Natural killer cell (primary cell): ENCODE data around the gene DEPDC1B. TPM values are rescaled to one million over a fixed set of nuclear protein-coding genes. Genes with fewer than 3 reads are reported as not detected.

ENCODE experiments used
- ATAC-seq, 3 donors: fragments of 150-1000 bp in 2 of 3; fragments of 200-7000 bp in 1 of 3; cut with Tn5 transposase; 1 replicate in 1 of 3; 2 replicates in 2 of 3; pipeline ENCODE4 v1.10.0; 2021; ENCODE audit warnings: mild to moderate bottlenecking in 2 of 3, moderate library complexity in 2 of 3
- DNase-seq, 2 donors: peaks; one replicate each; pipeline versions ENCODE4 v3.0.0 to v3.0.0-alpha.2; 2013 to 2021; ENCODE audit warnings: mixed read lengths in 1 of 2
- H3K27ac ChIP-seq: one replicate; pipeline ENCODE4 v1.5.1; 2013; ENCODE audit warnings: mild to moderate bottlenecking, low read length
- H3K27me3 ChIP-seq: one replicate; pipeline ENCODE4 v1.6.1; 2013; ENCODE audit warnings: low read length; ENCODE audit not compliant: control insufficient read depth, insufficient read depth
- H3K36me3 ChIP-seq: one replicate; pipeline ENCODE4 v1.6.1; 2013; ENCODE audit warnings: low read length; ENCODE audit not compliant: control insufficient read depth, insufficient read depth
- H3K4me1 ChIP-seq: one replicate; pipeline ENCODE4 v1.6.1; 2013; ENCODE audit warnings: low read length; ENCODE audit not compliant: control insufficient read depth, insufficient read depth
- H3K4me3 ChIP-seq: one replicate; pipeline ENCODE4 v1.5.1; 2013; ENCODE audit warnings: low read length
- H3K9me3 ChIP-seq: one replicate; pipeline ENCODE4 v1.6.1; 2013; ENCODE audit warnings: low read length; ENCODE audit not compliant: control insufficient read depth, insufficient read depth
- H3K27ac Mint-ChIP-seq, 2 donors: one replicate each; pipeline ENCODE4 v1.8.0; 2022; ENCODE audit warnings: mild to moderate bottlenecking in 2 of 2, mixed read lengths in 2 of 2, moderate library complexity in 1 of 2
- H3K27me3 Mint-ChIP-seq, 2 donors: one replicate each; pipeline ENCODE4 v1.8.0; 2022; ENCODE audit warnings: low read depth in 2 of 2, mixed read lengths in 2 of 2
- H3K36me3 Mint-ChIP-seq: one replicate; pipeline ENCODE4 v1.8.0; 2022; ENCODE audit warnings: mixed read lengths
- H3K4me1 Mint-ChIP-seq, 2 donors: one replicate each; pipeline ENCODE4 v1.8.0; 2022; ENCODE audit warnings: mixed read lengths in 2 of 2
- H3K4me3 Mint-ChIP-seq: one replicate; pipeline ENCODE4 v1.8.0; 2022; ENCODE audit warnings: mild to moderate bottlenecking, moderate library complexity, mixed read lengths
- H3K9me3 Mint-ChIP-seq, 2 donors: one replicate each; pipeline ENCODE4 v1.8.0; 2022; ENCODE audit warnings: mixed read lengths in 2 of 2
- CTCF ChIP-seq: fragments of 200-600 bp; IDR thresholded peaks from one replicate; pipeline ENCODE4 v1.8.0; 2022; ENCODE audit warnings: antibody characterized with exemption
- WGBS: methylation state at CpG from one replicate; pipeline ENCODE4 v1.1.7; 2013; ENCODE audit warnings: missing lambda C conversion rate; ENCODE audit not compliant: insufficient coverage; 5-methylcytosine and 5-hydroxymethylcytosine counted together
- intact Hi-C: fragments of 100-400 bp; cut with micrococcal nuclease; formaldehyde crosslinking; loops from one replicate; pipeline ENCODE4 v1.14.2; 2022
- total RNA-seq, 4 donors: library from RNA; stranded (reverse); fragments of 120-200 nt in 1 of 4; gene quantifications; one replicate each; pipeline versions ENCODE4 v1.2.3 to v1.2.4, GENCODE V29; 2013 to 2022

Gene DEPDC1B
- total RNA-seq, 3 donors from 2014 or later (not counting 1 experiment from before 2014, with no cell fraction given): 1.2 to 1.3 (median 1.2) TPM

GRCh38 chr5:60551829-60552228 lies 148.1 kb downstream of the DEPDC1B start:
- TF ChIP-seq CTCF: no peak
- H3K4me1 ChIP-seq: no peaks in the 10 kb centered on the region
- Mint-ChIP-seq H3K27ac (no peak overlapping the region), H3K36me3 (no peaks in the 10 kb centered on the region), H3K4me1 (no peaks in the 10 kb centered on the region), H3K4me3 (no peak overlapping the region), H3K27me3 (no peaks in the 10 kb centered on the region), H3K9me3 (peaks cover 3 to 8% of the 10 kb centered on the region in 2 donors)
- no peak for ATAC-seq
- no peaks in the 10 kb centered on the region for H3K27me3 ChIP-seq
- intact Hi-C loops: no loop called here
- H3K9me3 ChIP-seq: no peaks in the 10 kb centered on the region
- H3K27ac ChIP-seq: no peak overlapping the region
- H3K4me3 ChIP-seq: no peak overlapping the region
- 80% methylated on average over 3 of the region's 3 CpGs for WGBS
- DNase-seq: no peak
- H3K36me3 ChIP-seq: no peaks in the 10 kb centered on the region

GRCh38 chr5:60551250-60551649 lies 148.7 kb downstream of the DEPDC1B start:
- Mint-ChIP-seq H3K9me3 (peaks cover 3 to 6% of the 10 kb centered on the region in 2 donors), H3K27me3 (no peaks in the 10 kb centered on the region), H3K4me3 (no peak overlapping the region), H3K36me3 (no peaks in the 10 kb centered on the region), H3K4me1 (no peaks in the 10 kb centered on the region), H3K27ac (no peak overlapping the region)
- Histone ChIP-seq H3K4me1 (no peaks in the 10 kb centered on the region), H3K27ac (no peak overlapping the region), H3K27me3 (no peaks in the 10 kb centered on the region), H3K9me3 (no peaks in the 10 kb centered on the region), H3K4me3 (no peak overlapping the region), H3K36me3 (no peaks in the 10 kb centered on the region)
- no peak for TF ChIP-seq CTCF
- no peak for ATAC-seq
- DNase-seq: no peak
- WGBS: 86% methylated on average over 1 of the region's 1 CpG
- intact Hi-C loops: no loop called here

GRCh38 chr5:60550311-60550710 lies 149.7 kb downstream of the DEPDC1B start:
- H3K27ac Mint-ChIP-seq: no peak overlapping the region
- no peaks in the 10 kb centered on the region for H3K9me3 ChIP-seq
- DNase-seq (no peak), ATAC-seq (no peak)
- no peaks in the 10 kb centered on the region for H3K4me1 ChIP-seq
- no peak for TF ChIP-seq CTCF
- peaks cover 3 to 6% of the 10 kb centered on the region in 2 donors for H3K9me3 Mint-ChIP-seq
- no peaks in the 10 kb centered on the region for H3K36me3 Mint-ChIP-seq
- intact Hi-C loops: no loop called here
- WGBS: 100% methylated on average over 1 of the region's 1 CpG
- H3K4me3 ChIP-seq: no peak overlapping the region
- H3K36me3 ChIP-seq: no peaks in the 10 kb centered on the region
- no peak overlapping the region for H3K4me3 Mint-ChIP-seq
- no peaks in the 10 kb centered on the region for H3K4me1 Mint-ChIP-seq
- no peak overlapping the region for H3K27ac ChIP-seq
- H3K27me3 Mint-ChIP-seq: no peaks in the 10 kb centered on the region
- H3K27me3 ChIP-seq: no peaks in the 10 kb centered on the region

- DNase-seq (no peak), ATAC-seq (no peak)
- no peaks in the 10 kb centered on the region for H3K36me3 ChIP-seq
- H3K4me3 ChIP-seq: no peak overlapping the region
- H3K27me3 ChIP-seq: no peaks in the 10 kb centered on the region
- WGBS: no CpG with 5 or more reads among the region's 3 CpGs
- Mint-ChIP-seq H3K36me3 (no peaks in the 10 kb centered on the region), H3K9me3 (peaks cover 0 to 3% of the 10 kb centered on the region in 2 donors), H3K27me3 (no peaks in the 10 kb centered on the region), H3K27ac (no peak overlapping the region), H3K4me1 (no peaks in the 10 kb centered on the region), H3K4me3 (no peak overlapping the region)
- no peak for TF ChIP-seq CTCF
- H3K4me1 ChIP-seq: no peaks in the 10 kb centered on the region
- no peaks in the 10 kb centered on the region for H3K9me3 ChIP-seq
- intact Hi-C loops: no loop called here
- H3K27ac ChIP-seq: no peak overlapping the region
These were observed 150.1 kb downstream of the DEPDC1B start for GRCh38 chr5:60549841-60550240.
